ENCODE data around the gene C19orf53.

Gene C19orf53

GRCh38 chr19:13774217-13775191 is at the start of gene C19orf53:
C19orf53 (plus strand) TSS chr19:13774456; CDS start chr19:13774478, 22 bp downstream.
- TF ChIP-seq CTCF (conservative IDR thresholded peaks at IDR 0.05; ENCODE audit: control insufficient read depth, insufficient read depth, low read depth, low read length) = no peak
- H3K4me3 ChIP-seq (ENCODE audit: control insufficient read depth, low read depth, low read length) = peak within 1 kb of the TSS; percentile 93
- DNase-seq (ENCODE audit: low read depth) = peak; percentile 93

GRCh38 chr19:13726323-13726722 is 47.9 kb upstream of the C19orf53 start:
- TF ChIP-seq CTCF (conservative IDR thresholded peaks at IDR 0.05; ENCODE audit: control insufficient read depth, insufficient read depth, low read depth, low read length) = no peak
- H3K4me3 ChIP-seq (ENCODE audit: control insufficient read depth, low read depth, low read length) = no peak overlapping the region
- no peak for DNase-seq (ENCODE audit: low read depth)

- no peak for TF ChIP-seq CTCF (conservative IDR thresholded peaks at IDR 0.05; ENCODE audit: control insufficient read depth, insufficient read depth, low read depth, low read length)
- H3K4me3 ChIP-seq (ENCODE audit: control insufficient read depth, low read depth, low read length) = no peak overlapping the region
- peak; percentile 83 for DNase-seq (ENCODE audit: low read depth)
Measured at GRCh38 chr19:13727798-13728197, 46.5 kb upstream of the C19orf53 start.

GRCh38 chr19:13729859-13730258 is 44.4 kb upstream of the C19orf53 start:
- no peak overlapping the region for H3K4me3 ChIP-seq (ENCODE audit: control insufficient read depth, low read depth, low read length)

GRCh38 chr19:13731147-13731964 is 42.9 kb upstream of the C19orf53 start:
- TF ChIP-seq CTCF (conservative IDR thresholded peaks at IDR 0.05; ENCODE audit: control insufficient read depth, insufficient read depth, low read depth, low read length) = no peak
- peak; percentile 99 for DNase-seq (ENCODE audit: low read depth)
- H3K4me3 ChIP-seq (ENCODE audit: control insufficient read depth, low read depth, low read length) = peak overlapping the region; percentile 79

More at GRCh38 chr19:13729859-13730258, 44.4 kb upstream of the C19orf53 start:
- TF ChIP-seq CTCF (conservative IDR thresholded peaks at IDR 0.05; ENCODE audit: control insufficient read depth, insufficient read depth, low read depth, low read length) = no peak
- DNase-seq (ENCODE audit: low read depth) = peak; percentile 25

GRCh38 chr19:13732337-13732736 is 41.9 kb upstream of the C19orf53 start:
- DNase-seq (ENCODE audit: low read depth) = no peak
- TF ChIP-seq CTCF (conservative IDR thresholded peaks at IDR 0.05; ENCODE audit: control insufficient read depth, insufficient read depth, low read depth, low read length) = no peak
- H3K4me3 ChIP-seq (ENCODE audit: control insufficient read depth, low read depth, low read length) = peak overlapping the region; percentile 79

All from fibroblast of mammary gland (primary cell).